ENCODE measurements around the gene SGTA. TPM values are rescaled to one million over a fixed set of nuclear protein-coding genes. Genes with fewer than 3 reads are reported as not detected.

The SGTA gene
- total and polyA plus RNA-seq, 2 of the 13 experiments (the other 11 are each of a cell fraction or from before 2014, with no cell fraction given), result 43.9 to 47.4 TPM

DNA sequence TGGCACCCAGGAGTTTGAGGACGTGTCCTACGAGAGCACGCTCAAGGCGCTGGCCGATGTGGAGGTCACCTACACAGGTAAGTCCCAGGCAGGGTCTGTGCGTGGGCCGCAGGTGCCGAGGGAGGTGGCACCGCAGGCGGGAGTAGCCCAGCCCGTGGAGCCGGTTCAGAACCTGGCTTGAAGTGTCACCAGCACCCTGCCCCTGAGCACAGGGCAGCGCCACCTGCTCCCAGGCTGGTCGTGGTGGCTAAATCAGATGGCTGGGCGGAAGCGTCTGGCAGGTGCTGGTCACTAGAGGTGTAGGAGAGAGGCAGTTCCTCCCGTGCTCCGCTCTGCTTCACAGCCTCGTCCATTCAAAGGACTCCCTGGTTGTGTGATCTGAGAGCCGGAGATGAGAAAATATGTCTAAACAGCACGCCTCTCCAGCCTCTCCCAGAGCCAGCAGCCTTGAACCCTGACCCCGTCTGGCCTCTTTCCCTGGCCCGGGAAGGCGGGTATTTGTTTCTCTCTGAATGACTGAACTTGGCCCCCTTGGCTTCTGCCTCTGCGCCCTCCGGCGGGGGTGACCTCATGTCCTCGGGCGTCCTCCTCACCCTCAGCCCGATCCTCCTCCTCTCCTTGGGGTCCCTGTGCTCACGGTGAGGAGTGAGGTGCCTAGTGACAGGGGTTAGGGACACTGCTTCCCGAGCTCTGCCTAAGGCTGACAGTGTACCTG lies 7.6 kb upstream of the SGTA start (continued):
- TF ChIP-seq, protein P1, sequence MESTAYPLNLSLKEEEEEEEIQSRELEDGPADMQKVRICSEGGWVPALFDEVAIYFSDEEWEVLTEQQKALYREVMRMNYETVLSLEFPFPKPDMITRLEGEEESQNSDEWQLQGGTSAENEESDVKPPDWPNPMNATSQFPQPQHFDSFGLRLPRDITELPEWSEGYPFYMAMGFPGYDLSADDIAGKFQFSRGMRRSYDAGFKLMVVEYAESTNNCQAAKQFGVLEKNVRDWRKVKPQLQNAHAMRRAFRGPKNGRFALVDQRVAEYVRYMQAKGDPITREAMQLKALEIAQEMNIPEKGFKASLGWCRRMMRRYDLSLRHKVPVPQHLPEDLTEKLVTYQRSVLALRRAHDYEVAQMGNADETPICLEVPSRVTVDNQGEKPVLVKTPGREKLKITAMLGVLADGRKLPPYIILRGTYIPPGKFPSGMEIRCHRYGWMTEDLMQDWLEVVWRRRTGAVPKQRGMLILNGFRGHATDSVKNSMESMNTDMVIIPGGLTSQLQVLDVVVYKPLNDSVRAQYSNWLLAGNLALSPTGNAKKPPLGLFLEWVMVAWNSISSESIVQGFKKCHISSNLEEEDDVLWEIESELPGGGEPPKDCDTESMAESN (CRISPR knock-in tag; conservative IDR thresholded peaks at IDR 0.05), result no peak; the same call in 1 of the 2 replicates
- TF ChIP-seq ZNF232 (CRISPR knock-in tag; IDR thresholded peaks at IDR 0.05; ENCODE audit: borderline replicate concordance) (0 out of 2 replicates have a peak, but pooled peaks have one; percentile 36), KDM3A (CRISPR knock-in tag; IDR thresholded peaks at IDR 0.05; ENCODE audit: low read depth) (no peak), NR1H2 (CRISPR knock-in tag; IDR thresholded peaks at IDR 0.05; ENCODE audit: borderline replicate concordance, low read depth) (no peak), ZNF335 (CRISPR knock-in tag; IDR thresholded peaks at IDR 0.05) (no peak), TSC22D2 (CRISPR knock-in tag; IDR thresholded peaks at IDR 0.05; ENCODE audit: borderline replicate concordance) (no peak), ZNF780A (CRISPR knock-in tag; IDR thresholded peaks at IDR 0.05) (no peak), PHF21A (CRISPR knock-in tag; IDR thresholded peaks at IDR 0.05) (peak; percentile 78; the same call in 1 of the 2 replicates), TBX3 (IDR thresholded peaks at IDR 0.05; ENCODE audit: borderline replicate concordance) (peak; percentile 42; the same call in 1 of the 2 replicates), FOSL2 (CRISPR knock-in tag; IDR thresholded peaks at IDR 0.05) (peak; percentile 30; the same call in 1 of the 2 replicates), POLR2G (IDR thresholded peaks at IDR 0.05; ENCODE audit: low read depth, low read length) (peak; percentile 36; the same call in 1 of the 2 replicates), ZZZ3 (CRISPR knock-in tag; IDR thresholded peaks at IDR 0.05; ENCODE audit: borderline replicate concordance) (no peak), ZNF224 (CRISPR knock-in tag; IDR thresholded peaks at IDR 0.05) (peak; percentile 57; the same call in 1 of the 2 replicates), CHD4 (IDR thresholded peaks at IDR 0.05; ENCODE audit: borderline replicate concordance, low read length) (no peak), PRDM15 (CRISPR knock-in tag; IDR thresholded peaks at IDR 0.05) (no peak), ZFP36L2 (CRISPR knock-in tag; IDR thresholded peaks at IDR 0.05) (no peak), NFE2L1 (CRISPR knock-in tag; IDR thresholded peaks at IDR 0.05; ENCODE audit: borderline replicate concordance) (no peak), TRAFD1 (CRISPR knock-in tag; IDR thresholded peaks at IDR 0.05; ENCODE audit: borderline replicate concordance) (no peak), POLR2AphosphoS5 (IDR thresholded peaks at IDR 0.05; ENCODE audit: low read depth, low read length) (no peak), RBM22 (optimal IDR thresholded peaks at IDR 0.05; ENCODE audit: low read length) (no peak)
- TF ChIP-seq, protein P2, sequence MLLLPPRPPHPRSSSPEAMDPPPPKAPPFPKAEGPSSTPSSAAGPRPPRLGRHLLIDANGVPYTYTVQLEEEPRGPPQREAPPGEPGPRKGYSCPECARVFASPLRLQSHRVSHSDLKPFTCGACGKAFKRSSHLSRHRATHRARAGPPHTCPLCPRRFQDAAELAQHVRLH (CRISPR knock-in tag; IDR thresholded peaks at IDR 0.05; ENCODE audit: borderline replicate concordance, low read depth), result no peak; the same call in 1 of the 2 replicates
- TF ChIP-seq, protein P3, sequence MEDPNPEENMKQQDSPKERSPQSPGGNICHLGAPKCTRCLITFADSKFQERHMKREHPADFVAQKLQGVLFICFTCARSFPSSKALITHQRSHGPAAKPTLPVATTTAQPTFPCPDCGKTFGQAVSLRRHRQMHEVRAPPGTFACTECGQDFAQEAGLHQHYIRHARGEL (CRISPR knock-in tag; IDR thresholded peaks at IDR 0.05), result no peak

Data from HepG2 (cell line).